Activated CD4-positive, alpha-beta T cell treated with anti-CD3 and anti-CD28 coated beads, Interleukin-2, Interleukin-4, amounts not matched to agents 100 ng/mL and 50 ng/mL, durations not matched to agents 16 hours and 8 hours (primary cell): ENCODE results near the gene KLRC2.
"Not testable (repeated sequence)": the region's sequence is repeated elsewhere in the genome, so short reads cannot be mapped to it uniquely, and the experiment has no call there.

Experiments used
- DNase-seq: peaks from one replicate; pipeline ENCODE4 v3.0.0-alpha.2; 2020; ENCODE audit warnings: low spot score

The KLRC2 gene

GRCh38 chr12:10435816-10436215 is at the start of gene KLRC2:
TSS of gene KLRC2 (minus strand) at chr12:10436010. CDS start at chr12:10435986, 24 bp downstream.
- not testable (repeated sequence) for DNase-seq

DNA sequence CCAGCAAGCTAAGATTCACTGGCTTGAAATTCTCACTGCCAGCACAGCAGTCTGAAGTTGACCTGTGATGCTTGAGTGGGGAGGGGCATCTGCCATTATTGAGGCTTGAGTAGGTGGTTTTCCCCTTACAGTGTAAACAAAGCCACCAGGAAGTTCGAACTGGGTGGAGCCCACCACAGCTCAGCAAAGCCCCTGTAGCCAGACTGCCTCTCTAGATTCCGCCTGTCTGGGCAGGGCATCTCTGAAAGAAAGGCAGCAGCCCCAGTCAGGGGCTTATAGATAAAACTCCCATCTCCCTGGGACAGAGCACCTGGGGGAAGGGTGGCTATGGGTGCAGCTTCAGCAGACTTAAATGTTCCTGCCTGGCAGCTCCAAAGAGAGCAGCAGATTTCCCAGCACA is 46.1 kb upstream of the KLRC2 start:
- not testable (repeated sequence) for DNase-seq

GRCh38 chr12:10472808-10473207 is 37.0 kb upstream of the KLRC2 start:
- not testable (repeated sequence) for DNase-seq

DNA sequence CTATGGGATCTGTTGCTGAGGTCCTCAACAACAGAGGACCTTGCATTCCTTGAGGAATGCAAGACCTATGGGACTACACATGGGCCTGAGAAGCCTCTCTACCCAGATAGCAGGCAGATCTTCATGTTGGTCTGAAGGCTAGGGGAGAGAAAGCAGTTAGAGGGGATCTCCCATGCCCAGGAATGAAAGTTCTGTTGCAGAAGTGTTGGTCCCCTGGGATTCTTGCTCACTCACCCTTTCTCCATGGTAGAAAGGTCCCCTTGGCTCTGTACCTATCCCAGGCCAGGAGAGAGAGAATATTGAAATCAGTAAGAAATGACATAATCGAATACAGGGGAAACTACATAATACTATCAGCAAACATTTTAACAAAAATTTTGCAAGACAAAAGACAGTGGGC is 33.9 kb upstream of the KLRC2 start:
- no peak for DNase-seq

DNA sequence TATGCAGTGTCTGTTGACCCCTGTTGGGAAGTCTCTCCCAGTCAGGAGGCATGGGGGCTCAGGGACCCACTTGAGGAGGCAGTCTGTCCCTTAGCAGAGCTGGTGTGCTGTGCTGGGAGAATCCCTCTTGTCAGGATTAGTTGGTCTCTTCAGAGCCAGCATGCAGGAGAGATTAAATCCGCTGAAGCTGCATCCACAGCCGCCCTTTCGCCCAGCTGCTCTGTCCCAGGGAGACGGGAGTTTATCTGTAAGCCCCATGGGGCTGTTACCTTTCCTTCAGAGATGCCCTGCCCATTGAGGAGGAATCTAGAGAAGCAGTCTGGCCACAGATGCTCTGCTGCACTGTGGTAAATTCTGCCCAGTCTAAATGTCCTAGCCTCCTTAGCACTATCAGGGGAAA is 30.5 kb upstream of the KLRC2 start:
- DNase-seq = no peak

DNA sequence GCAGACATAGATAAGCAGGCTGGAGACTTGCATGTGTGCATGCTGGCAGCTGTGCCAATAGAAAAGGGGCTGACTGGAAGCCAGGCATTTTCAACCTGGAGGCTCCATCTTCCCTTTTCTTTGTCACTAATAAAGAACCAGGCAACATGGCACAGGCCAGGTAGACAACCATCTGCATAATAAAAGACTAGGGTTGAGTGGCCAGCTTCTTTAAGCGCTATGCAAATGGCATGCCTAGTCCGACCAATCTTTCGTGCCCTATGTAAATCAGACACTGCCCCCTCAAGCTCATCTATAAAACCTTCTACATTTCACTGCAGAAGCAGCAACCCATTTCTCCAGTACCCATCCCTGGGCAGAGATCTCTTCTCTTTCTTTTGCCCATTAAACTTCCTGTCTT is 21.9 kb upstream of the KLRC2 start:
- no peak for DNase-seq

DNA sequence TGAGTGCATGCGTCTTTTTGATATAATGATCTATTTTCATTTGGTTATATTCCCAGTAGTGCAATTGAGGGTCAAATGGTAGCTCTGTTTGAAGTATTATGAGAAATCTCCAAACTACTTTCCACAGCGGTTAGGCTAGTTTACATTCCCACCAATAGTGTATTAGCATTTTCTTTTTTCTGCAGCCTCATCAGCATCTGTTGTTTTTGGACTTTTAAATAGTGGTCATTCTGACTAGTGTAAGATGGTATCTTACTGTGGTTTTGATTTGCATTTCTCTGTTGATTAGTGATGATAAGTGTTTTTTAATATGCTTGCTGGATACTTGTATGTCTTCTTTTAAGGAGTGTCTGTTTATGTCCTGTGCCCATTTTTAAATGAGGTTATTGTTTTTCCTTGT is 21.0 kb upstream of the KLRC2 start:
- DNase-seq = no peak

DNA sequence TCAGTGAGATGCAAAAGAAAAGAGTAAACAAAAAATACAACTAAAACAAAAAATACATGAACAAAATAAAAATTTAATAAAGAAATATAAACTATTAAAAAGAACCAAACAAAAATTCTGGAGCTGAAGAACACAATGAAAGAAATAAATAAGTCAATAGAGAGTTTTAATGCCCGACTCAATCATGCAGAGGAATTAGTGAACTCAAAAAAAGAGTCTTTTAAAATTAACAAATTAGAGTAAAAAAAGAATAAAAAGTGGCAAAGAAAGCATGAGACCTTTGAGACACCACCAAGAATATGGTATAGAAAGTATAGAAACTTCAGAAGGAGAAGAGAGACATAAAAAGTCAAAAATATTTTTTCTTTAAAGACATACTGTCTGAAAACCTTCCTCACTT is 20.0 kb upstream of the KLRC2 start:
- DNase-seq = no peak

GRCh38 chr12:10454531-10454930 is 18.7 kb upstream of the KLRC2 start:
- DNase-seq = no peak

GRCh38 chr12:10453156-10453555 is 17.3 kb upstream of the KLRC2 start, which contains the start of gene KLRC1:
TSS of gene KLRC1 (minus strand) at chr12:10453377. CDS start at chr12:10451156, 2,221 bp downstream.
- no peak for DNase-seq

DNA sequence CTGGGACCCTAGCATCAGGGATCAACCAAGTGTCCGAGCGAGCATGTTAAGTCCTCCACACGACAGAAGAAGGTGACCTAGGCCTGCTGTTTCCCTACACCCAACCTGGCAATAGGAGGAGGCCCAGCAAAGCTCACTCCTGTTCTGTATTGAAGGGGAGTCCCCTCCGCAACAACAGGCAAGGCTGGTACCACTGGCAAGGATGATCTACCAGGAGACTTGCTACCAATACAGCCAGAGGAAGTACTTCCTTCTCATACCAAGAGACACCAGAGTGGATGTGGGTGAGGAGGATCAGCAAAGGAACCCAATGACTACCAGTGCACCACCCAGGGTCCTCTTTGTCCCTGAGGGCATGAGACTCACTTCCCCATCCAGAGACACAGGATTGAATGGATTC is 12.4 kb upstream of the KLRC2 start:
- no peak for DNase-seq

DNA sequence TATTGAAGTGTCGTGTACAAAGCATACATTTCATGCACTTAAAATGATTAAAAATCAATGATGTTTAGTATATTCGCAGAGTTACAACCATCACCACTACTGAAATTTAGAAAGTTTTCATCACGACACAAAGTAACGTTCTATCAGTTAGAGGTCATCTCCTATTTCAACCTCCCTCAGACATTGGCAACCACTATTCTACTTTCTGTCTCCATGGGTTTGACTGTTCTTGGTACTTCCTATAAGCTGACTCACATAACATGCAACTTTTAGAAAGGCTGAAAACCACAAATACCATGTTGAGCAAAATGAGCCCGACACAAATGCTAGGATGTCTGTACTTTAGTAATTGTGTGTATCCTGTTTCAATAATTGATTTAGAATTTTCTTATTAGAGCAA is 10.2 kb upstream of the KLRC2 start:
- peak; percentile 9 for DNase-seq

- DNase-seq = not testable (repeated sequence)
These were observed 5.3 kb upstream of the KLRC2 start for GRCh38 chr12:10441144-10441543.

DNA sequence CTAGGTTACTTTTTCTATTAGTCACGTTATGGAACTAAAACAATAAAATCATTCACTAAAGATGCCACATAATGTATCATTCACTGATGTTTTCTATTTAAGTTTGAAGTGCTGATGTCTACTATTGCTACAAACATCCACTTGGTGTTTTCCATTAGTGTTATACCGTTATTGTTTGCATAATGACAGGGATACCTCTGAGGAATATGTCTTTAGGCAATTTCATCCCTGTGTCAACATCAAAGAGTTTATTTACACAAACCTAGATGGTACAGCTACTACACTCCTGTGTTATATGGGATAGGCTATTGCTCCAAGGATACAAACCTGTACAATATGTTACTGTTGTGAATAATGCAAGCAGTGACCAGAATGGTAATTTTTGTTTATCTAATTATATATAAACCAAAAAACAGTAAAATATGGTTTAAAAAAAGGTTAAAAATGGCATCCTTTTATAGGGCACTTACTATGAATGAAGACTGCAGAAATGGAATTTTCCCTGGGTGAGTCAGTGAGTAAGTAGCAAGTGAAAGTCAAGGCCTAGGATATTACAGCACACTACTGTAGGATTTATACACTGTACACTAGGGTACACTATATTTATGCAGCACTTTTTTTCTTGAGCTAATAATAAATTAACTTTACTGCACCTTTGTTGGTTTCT is 3.9 kb upstream of the KLRC2 start:
- DNase-seq = not testable (repeated sequence)

GRCh38 chr12:10437601-10438000 is 1.8 kb upstream of the KLRC2 start:
- not testable (repeated sequence) for DNase-seq

DNA sequence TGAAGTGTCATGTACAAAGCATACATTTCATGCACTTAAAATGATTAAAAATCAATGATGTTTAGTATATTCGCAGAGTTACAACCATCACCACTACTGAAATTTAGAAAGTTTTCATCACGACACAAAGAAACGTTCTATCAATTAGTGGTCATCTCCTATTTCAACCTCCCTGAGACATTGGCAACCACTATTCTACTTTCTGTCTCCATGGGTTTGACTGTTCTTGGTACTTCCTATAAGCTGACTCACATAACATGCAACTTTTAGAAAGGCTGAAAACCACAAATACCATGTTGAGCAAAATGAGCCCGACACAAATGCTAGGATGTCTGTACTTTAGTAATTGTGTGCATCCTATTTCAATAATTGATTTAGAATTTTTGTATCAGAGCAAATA is 5.2 kb downstream of the KLRC2 start:
- not testable (repeated sequence) for DNase-seq

- not testable (repeated sequence) for DNase-seq
These were observed 9.9 kb downstream of the KLRC2 start for GRCh38 chr12:10425938-10426337.

DNA sequence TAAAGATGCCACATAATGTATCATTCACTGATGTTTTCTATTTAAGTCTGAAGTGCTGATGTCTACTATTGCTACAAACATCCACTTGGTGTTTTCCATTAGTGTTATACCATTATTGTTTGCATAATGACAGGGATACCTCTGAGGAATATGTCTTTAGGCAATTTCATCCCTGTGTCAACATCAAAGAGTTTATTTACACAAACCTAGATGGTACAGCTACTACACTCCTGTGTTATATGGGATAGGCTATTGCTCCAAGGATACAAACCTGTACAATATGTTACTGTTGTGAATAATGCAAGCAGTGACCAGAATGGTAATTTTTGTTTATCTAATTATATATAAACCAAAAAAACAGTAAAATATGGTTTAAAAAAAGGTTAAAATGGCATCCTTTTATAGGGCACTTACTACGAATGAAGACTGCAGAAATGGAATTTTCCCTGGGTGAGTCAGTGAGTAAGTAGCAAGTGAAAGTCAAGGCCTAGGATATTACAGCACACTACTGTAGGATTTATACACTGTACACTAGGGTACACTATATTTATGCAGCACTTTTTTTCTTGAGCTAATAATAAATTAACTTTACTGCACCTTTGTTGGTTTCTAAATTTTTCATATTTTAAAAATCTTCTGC is 11.4 kb downstream of the KLRC2 start:
- DNase-seq = not testable (repeated sequence)

DNA sequence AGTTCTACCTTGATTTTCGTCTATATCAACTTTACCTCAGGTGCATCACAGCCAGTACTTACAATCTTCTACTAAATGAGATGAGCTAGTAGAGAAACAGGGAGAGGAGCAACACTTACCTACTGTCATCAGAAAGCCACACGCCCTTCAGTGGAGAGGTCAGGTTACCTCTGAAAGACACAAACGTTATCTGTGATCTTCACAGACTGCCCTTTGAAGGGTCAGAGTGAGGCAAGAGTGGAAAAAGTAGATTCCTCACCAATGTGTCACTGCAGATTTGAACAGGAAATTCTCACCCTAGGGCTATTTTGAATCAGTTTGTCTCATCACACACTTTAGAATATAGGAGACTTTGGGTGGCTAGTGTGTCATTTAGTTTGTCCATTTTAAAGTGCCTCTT is 13.7 kb downstream of the KLRC2 start:
- DNase-seq = not testable (repeated sequence)

- not testable (repeated sequence) for DNase-seq
These were observed 15.5 kb downstream of the KLRC2 start, which contains the start of gene KLRC3 for GRCh38 chr12:10420334-10420733. TSS of gene KLRC3 (minus strand) at chr12:10420595. CDS start at chr12:10420550, 45 bp downstream.

DNA sequence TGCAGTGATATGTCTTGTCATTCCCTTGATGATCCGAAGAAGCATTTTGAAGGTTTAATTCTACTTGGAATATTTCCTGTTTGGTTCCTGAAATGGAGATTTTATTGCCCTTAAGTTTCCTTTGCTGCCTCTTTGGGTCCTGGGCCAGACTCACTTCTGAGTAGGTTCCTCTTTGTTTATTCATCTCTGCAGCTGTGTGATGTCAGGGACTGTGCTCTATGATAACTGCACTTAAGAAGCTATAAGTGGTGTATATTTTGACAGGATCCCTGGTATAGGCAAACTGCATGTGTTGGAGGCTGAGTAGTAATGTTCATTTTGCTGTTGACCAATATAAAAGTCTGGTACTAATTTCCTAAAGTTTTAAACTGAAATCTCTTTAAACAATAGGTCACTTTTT is 26.4 kb downstream of the KLRC2 start, which contains the start of gene KLRC4:
Gene KLRC4 (minus strand): TSS at position 366 of the 400 bp plus-strand sequence. CDS start 182 bp downstream, at position 184.
- DNase-seq = no peak

DNA sequence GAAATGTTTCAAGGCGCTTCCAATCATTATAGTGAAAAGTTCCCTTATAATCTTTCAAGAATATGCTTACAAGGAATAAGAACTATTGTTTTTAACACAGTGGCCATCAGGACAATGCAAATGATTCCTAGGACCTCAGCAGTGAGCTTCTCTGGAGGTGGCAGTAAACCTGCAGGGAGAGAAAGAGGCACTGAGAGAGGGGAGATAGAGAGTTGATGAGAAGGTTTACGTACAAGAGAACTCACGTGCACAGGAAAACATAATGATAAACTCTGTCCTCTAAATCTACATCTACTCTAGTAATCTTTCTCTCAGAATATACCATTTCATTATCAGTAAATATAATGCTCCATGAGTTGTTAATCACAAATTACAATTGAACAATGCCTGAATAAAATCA is 27.0 kb downstream of the KLRC2 start:
- no peak for DNase-seq

DNA sequence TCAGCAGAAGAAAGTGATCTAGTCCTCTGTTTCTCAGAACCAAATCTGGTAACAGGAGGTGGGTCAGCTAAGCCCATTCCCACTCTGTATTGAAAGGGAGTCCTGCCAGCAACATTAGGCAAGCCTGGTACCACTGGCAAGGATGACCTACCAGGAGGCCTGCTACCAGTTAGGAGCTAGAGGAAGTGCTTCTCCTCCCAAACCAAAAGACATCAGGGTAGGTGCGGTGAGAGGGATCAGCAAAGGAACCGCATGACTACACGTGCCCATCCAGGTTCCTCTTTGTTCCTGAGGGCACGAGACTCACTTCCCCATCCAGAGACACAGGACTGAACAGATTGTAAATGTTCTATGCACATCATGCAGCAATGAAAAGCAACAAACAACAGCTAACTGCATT is 29.1 kb downstream of the KLRC2 start:
- no peak for DNase-seq
